T-helper 1 cell treated with Interleukin-12 subunit alpha and Interleukin-12 subunit beta and Interleukin-4 antibody, amounts not matched to agents 30 ng/mL and 1 ng/mL, for 36 hours (primary cell): ENCODE data around the gene CALY. TPM values are rescaled to one million over a fixed set of nuclear protein-coding genes. Genes with fewer than 3 reads are reported as not detected.

ENCODE experiments used
- intact Hi-C: fragments of 100-400 bp; cut with micrococcal nuclease; formaldehyde crosslinking; loops from one replicate; pipeline ENCODE4 v1.15.1; 2024
- total RNA-seq: library from RNA; stranded (reverse); gene quantifications from 2 replicates; pipeline ENCODE4 v1.2.3, GENCODE V29; 2022

The CALY gene
- total RNA-seq, result 0.44 TPM in 1 of 2 replicates, not detected in the other

GRCh38 chr10:133336577-133337369 is at the start of gene CALY:
Gene CALY, minus strand, starts transcription at chr10:133336896. Its CDS starts 7,907 bp downstream, at chr10:133328989.
- intact Hi-C loops, result loop anchor here (1.0 kb wide), 1 partner anchor 21 kb away; no protein-coding TSS in a partner anchor

GRCh38 chr10:133385214-133385613 is 48.5 kb upstream of the CALY start:
- intact Hi-C loops, result no loop called here

GRCh38 chr10:133384071-133384470 is 47.4 kb upstream of the CALY start:
- intact Hi-C loops, result no loop called here

GRCh38 chr10:133383551-133383950 is 46.9 kb upstream of the CALY start:
- intact Hi-C loops, result no loop called here

GRCh38 chr10:133381036-133381435 is 44.3 kb upstream of the CALY start:
- intact Hi-C loops, result no loop called here

GRCh38 chr10:133379801-133380666 is 43.3 kb upstream of the CALY start:
- intact Hi-C loops, result loop anchor here (1.0 to 10.0 kb wide), 6 partner anchors 10 to 1071 kb away; partner anchors contain the start of genes INPP5A, LRRC27 and MTG1

- intact Hi-C loops, result loop anchor here (1.0 to 10.0 kb wide), 6 partner anchors 11 to 1070 kb away; partner anchors contain the start of genes INPP5A, LRRC27 and MTG1
These were observed 42.6 kb upstream of the CALY start, which contains the start of gene PAOX for GRCh38 chr10:133379152-133379800. Gene PAOX, plus strand, starts transcription at chr10:133379262. Its CDS starts 55 bp downstream, at chr10:133379317.

GRCh38 chr10:133378251-133379096 is 41.8 kb upstream of the CALY start:
- intact Hi-C loops, result loop anchor here (1.0 to 10.0 kb wide), 9 partner anchors 12 to 1070 kb away; partner anchors contain the start of genes FUOM, INPP5A, LRRC27 and MTG1

- intact Hi-C loops, result loop anchor here (1.0 to 10.0 kb wide), 6 partner anchors 20 to 1069 kb away; partner anchors contain the start of genes FUOM and LRRC27
These were observed 41.1 kb upstream of the CALY start for GRCh38 chr10:133377818-133378250.

- intact Hi-C loops, result loop anchor here (5.0 to 10.0 kb wide), 2 partner anchors 922 to 1045 kb away; partner anchors contain the start of gene LRRC27
These were observed 40.5 kb upstream of the CALY start for GRCh38 chr10:133377025-133377817.

- intact Hi-C loops, result loop anchor here (5.0 to 10.0 kb wide), 2 partner anchors 921 to 1044 kb away; partner anchors contain the start of gene LRRC27
These were observed 39.5 kb upstream of the CALY start for GRCh38 chr10:133376183-133376582.

GRCh38 chr10:133375357-133376115 is 38.8 kb upstream of the CALY start:
- intact Hi-C loops, result loop anchor here (5.0 to 10.0 kb wide), 2 partner anchors 921 to 1043 kb away; partner anchors contain the start of gene LRRC27

GRCh38 chr10:133373174-133374090 is 36.7 kb upstream of the CALY start, which contains the start of gene ECHS1:
Gene ECHS1, minus strand, starts transcription at chr10:133373354. Its CDS starts 21 bp downstream, at chr10:133373333.
- intact Hi-C loops, result loop anchor here (1.0 to 10.0 kb wide), 8 partner anchors 15 to 919 kb away; partner anchors contain the start of genes ADAM8, FUOM and MTG1

GRCh38 chr10:133372507-133372906 is 35.8 kb upstream of the CALY start:
- intact Hi-C loops, result loop anchor here (2.0 to 10.0 kb wide), 2 partner anchors 44 to 918 kb away; no protein-coding TSS in a partner anchor

- intact Hi-C loops, result loop anchor here (10.0 kb wide), 1 partner anchor 915 kb away; no protein-coding TSS in a partner anchor
These were observed 33.5 kb upstream of the CALY start for GRCh38 chr10:133370030-133370786.

GRCh38 chr10:133368153-133368552 is 31.5 kb upstream of the CALY start:
- intact Hi-C loops, result no loop called here
